KBM-7 (cell line): ENCODE data around the gene NCOA3.
"Not testable (repeated sequence)": the region's sequence is repeated elsewhere in the genome, so short reads cannot be mapped to it uniquely, and the experiment has no call there.

Experiments
- DNase-seq: peaks from one replicate; pipeline ENCODE4 v3.0.0-alpha.2; 2015
- in situ Hi-C: fragments of 300-500 bp; cut with MboI; formaldehyde crosslinking; loops from 2 replicates; pipeline ENCODE4 v1.14.3; 2020; ENCODE audit warnings: low sequenced_read_pairs, low pct_unique_long_range_greater_than_20kb, mixed read lengths

The NCOA3 gene

GRCh38 chr20:47580686-47581085 lies 79.0 kb downstream of the NCOA3 start:
- in situ Hi-C loops, DNase-seq: not testable (repeated sequence)

GRCh38 chr20:47581090-47581489 lies 79.4 kb downstream of the NCOA3 start:
- in situ Hi-C loops = no loop called here
- no peak for DNase-seq

- no peak for DNase-seq
- in situ Hi-C loops = no loop called here
Observed at GRCh38 chr20:47583551-47583950, 81.9 kb downstream of the NCOA3 start.

GRCh38 chr20:47585087-47585747 lies 83.5 kb downstream of the NCOA3 start:
- no peak for DNase-seq
- in situ Hi-C loops = no loop called here

- no peak for DNase-seq
- in situ Hi-C loops = no loop called here
Observed at GRCh38 chr20:47586649-47587294, 85.1 kb downstream of the NCOA3 start.

GRCh38 chr20:47588158-47588557 lies 86.5 kb downstream of the NCOA3 start:
- in situ Hi-C loops = no loop called here
- DNase-seq = no peak

GRCh38 chr20:47591231-47591630 lies 89.5 kb downstream of the NCOA3 start:
- no peak for DNase-seq
- in situ Hi-C loops = no loop called here

GRCh38 chr20:47594157-47594556 lies 92.5 kb downstream of the NCOA3 start:
- DNase-seq = no peak
- in situ Hi-C loops = no loop called here

- DNase-seq, in situ Hi-C loops: not testable (repeated sequence)
Observed at GRCh38 chr20:47595138-47595537, 93.5 kb downstream of the NCOA3 start.

- DNase-seq = no peak
- in situ Hi-C loops = no loop called here
Observed at GRCh38 chr20:47596003-47596571, 94.4 kb downstream of the NCOA3 start.

GRCh38 chr20:47597090-47597489 lies 95.4 kb downstream of the NCOA3 start:
- DNase-seq = no peak
- in situ Hi-C loops = no loop called here

- in situ Hi-C loops = no loop called here
- no peak for DNase-seq
Observed at GRCh38 chr20:47598911-47599744, 97.4 kb downstream of the NCOA3 start.

- in situ Hi-C loops = no loop called here
- no peak for DNase-seq
Observed at GRCh38 chr20:47600967-47601547, 99.4 kb downstream of the NCOA3 start.

- in situ Hi-C loops = no loop called here
- no peak for DNase-seq
Observed at GRCh38 chr20:47603260-47603659, 101.6 kb downstream of the NCOA3 start.

- DNase-seq = no peak
- in situ Hi-C loops = no loop called here
Observed at GRCh38 chr20:47605673-47606413, 104.2 kb downstream of the NCOA3 start.

GRCh38 chr20:47606414-47606982 lies 104.8 kb downstream of the NCOA3 start:
- DNase-seq = no peak
- in situ Hi-C loops = no loop called here

- in situ Hi-C loops = no loop called here
- DNase-seq = peak; percentile 20
Observed at GRCh38 chr20:47606983-47607613, 105.4 kb downstream of the NCOA3 start.

- DNase-seq = no peak
- in situ Hi-C loops = no loop called here
Observed at GRCh38 chr20:47609001-47609400, 107.3 kb downstream of the NCOA3 start.
